HG03469 (cell line): Measurements from ENCODE around the gene LMNTD1.
"Not testable (repeated sequence)": the region's sequence is repeated elsewhere in the genome, so short reads cannot be mapped to it uniquely, and the experiment has no call there.

Experiments
- ATAC-seq: cut with Tn5 transposase; IDR thresholded peaks from one replicate; pipeline ENCODE4 v1.9.1; 2021; ENCODE audit warnings: mild to moderate bottlenecking, moderate library complexity, moderate number of reproducible peaks; ENCODE audit not compliant: unreplicated experiment

The LMNTD1 gene

DNA sequence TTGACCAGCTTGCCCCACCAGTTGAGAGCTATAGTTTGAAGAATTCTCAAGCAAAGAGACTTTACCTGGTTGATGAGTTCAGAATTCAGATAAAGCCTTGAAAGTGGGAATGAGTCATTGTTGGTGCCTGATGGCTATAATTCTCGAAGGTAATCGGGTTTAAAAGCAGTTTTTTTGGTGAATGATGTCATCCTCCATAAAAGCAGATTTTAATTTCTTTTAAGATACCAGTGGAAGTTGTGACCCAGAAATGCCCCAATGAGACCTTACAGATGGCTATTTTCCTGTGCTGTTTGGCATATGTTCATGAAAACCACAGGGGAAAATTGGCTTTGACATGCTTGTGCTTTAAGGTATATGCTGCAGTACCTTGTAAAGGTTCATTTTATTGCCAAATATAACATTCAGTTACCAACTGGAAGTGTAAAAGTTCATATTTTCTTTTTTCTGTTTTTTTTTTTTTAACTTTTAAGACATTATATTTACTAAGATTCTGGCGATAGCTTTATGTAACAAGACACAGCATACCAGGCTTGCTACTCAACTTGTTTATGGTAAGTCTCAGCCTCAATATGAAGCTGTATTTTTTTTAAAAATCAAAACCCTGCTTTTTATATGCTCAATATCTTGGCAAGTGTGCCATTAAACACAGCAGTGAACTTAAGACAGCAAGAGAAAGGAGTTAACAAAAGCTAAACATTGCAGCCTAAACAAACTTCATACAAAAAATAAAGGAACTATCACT, 119.3 kb downstream of the LMNTD1 start:
- no peak for ATAC-seq

GRCh38 chr12:25433024-25433423, 120.1 kb downstream of the LMNTD1 start:
- ATAC-seq = no peak

- ATAC-seq = no peak
Measured at GRCh38 chr12:25427337-25428249, 125.5 kb downstream of the LMNTD1 start.

DNA sequence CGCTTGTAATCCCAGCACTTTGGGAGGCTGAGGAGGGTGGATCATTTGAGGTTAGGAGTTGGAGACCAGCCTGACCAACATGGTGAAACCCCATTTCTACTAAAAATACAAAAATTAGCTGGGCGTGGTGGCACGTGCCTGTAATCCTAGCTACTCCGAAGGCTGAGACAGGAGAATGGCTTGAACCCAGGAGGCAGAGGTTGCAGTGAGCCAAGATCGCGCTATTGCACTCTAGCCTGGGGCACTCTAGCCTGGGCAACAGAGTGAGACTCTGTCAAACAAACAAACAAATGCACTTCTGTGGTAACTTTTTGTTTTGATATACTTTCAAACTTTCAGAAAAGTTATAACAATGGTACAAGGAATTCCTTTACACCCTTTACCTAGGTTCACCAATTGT, 126.3 kb downstream of the LMNTD1 start:
- not testable (repeated sequence) for ATAC-seq
